SK-N-SH treated with all-trans-retinoic acid at 6 μM for 48 hours (cell line): ENCODE measurements around the gene RAVER2.

Experiments
- ESRRG ChIP-seq: fragments of 250-450 bp; sonication (Bioruptor Pico); IDR thresholded peaks from 2 replicates; pipeline ENCODE4 v1.6.1; 2021; ENCODE audit warnings: mild to moderate bottlenecking
- PPARA ChIP-seq: fragments of 250-450 bp; sonication (Bioruptor Pico); IDR thresholded peaks from 2 replicates; pipeline ENCODE4 v1.5.0; 2020; ENCODE audit warnings: mild to moderate bottlenecking, borderline replicate concordance
- TCF4 ChIP-seq: fragments of 250-450 bp; sonication (Bioruptor Pico); IDR thresholded peaks from 2 replicates; pipeline ENCODE4 v1.8.0; 2021; ENCODE audit warnings: mild to moderate bottlenecking, moderate library complexity, borderline replicate concordance
- TOX ChIP-seq: fragments of 250-450 bp; sonication (Bioruptor Pico); IDR thresholded peaks from 2 replicates; pipeline ENCODE4 v1.8.0; 2021; ENCODE audit warnings: mild to moderate bottlenecking, moderate library complexity, borderline replicate concordance

- no peak for TF ChIP-seq PPARA (CRISPR knock-in tag)
- no peak for TF ChIP-seq TOX
- TF ChIP-seq ESRRG = no peak
- no peak for TF ChIP-seq TCF4 (CRISPR knock-in tag)
Observed at GRCh38 chr1:64703600-64703999, 41.3 kb upstream of the RAVER2 start.
